Mucosa of descending colon (tissue), 3 donors: ENCODE data around the gene RNF182. TPM values are rescaled to one million over a fixed set of nuclear protein-coding genes. Genes with fewer than 3 reads are reported as not detected.

Experiments used
- ATAC-seq: fragments of 200-7000 bp; cut with Tn5 transposase; one replicate; pipeline ENCODE4 v1.9.1; 2020; ENCODE audit warnings: mild to moderate bottlenecking, moderate library complexity
- DNase-seq, 3 donors: peaks; one replicate each; pipeline ENCODE4 v3.0.0-alpha.2; 2020
- H3K36me3 ChIP-seq: fragments of 200-600 bp; one replicate; pipeline ENCODE4 v1.8.0; 2021; ENCODE audit warnings: low read depth, mild to moderate bottlenecking
- H3K4me1 ChIP-seq: fragments of 200-600 bp; one replicate; pipeline ENCODE4 v1.8.0; 2021; ENCODE audit warnings: low read depth, mild to moderate bottlenecking
- H3K4me3 ChIP-seq: fragments of 200-600 bp; one replicate; pipeline ENCODE4 v1.8.0; 2021; ENCODE audit warnings: mild to moderate bottlenecking
- H3K9me3 ChIP-seq: fragments of 200-600 bp; one replicate; pipeline ENCODE4 v1.8.0; 2021; ENCODE audit warnings: mild to moderate bottlenecking
- CTCF ChIP-seq: fragments of 200-600 bp; IDR thresholded peaks from one replicate; pipeline ENCODE4 v1.8.0; 2022; ENCODE audit warnings: antibody characterized with exemption, mild to moderate bottlenecking
- intact Hi-C, 2 donors: fragments of 100-400 bp; cut with DNase I in 1 of 2; cut with micrococcal nuclease in 1 of 2; formaldehyde crosslinking; loops; one replicate each; pipeline versions ENCODE4 v1.11.0 to v1.11.1; 2022; cut with DNase I, micrococcal nuclease
- total RNA-seq, 3 donors: library from RNA; stranded (reverse); fragmentation: NEBNext Ultra II Directional in 2 of 3; extraction: Animal tissue kit (Norgen Biotek cat#: 25700) in 2 of 3; gene quantifications; one replicate each; pipeline versions ENCODE4 v1.2.1 to v1.2.4, GENCODE V29; 2021 to 2023
- donor health status: DM: no; HTN: no; CAD: no; lungs with moderate emphysema.
- donor health status: DM: no; HTN: no; CAD: no.
- donor health status: DM: no; HTN: yes; CAD: no.

The RNF182 gene
- total RNA-seq, 3 donors from 2014 or later, result 0.09 to 0.25 TPM; not detected in 1

GRCh38 chr6:13943943-13944342, 19.2 kb downstream of the RNF182 start:
- peaks cover 2% of the 10 kb centered on the region for H3K9me3 ChIP-seq
- H3K4me1 ChIP-seq, result no peaks in the 10 kb centered on the region
- intact Hi-C loops, result no loop called here
- H3K36me3 ChIP-seq, result no peaks in the 10 kb centered on the region
- no peak for DNase-seq
- H3K4me3 ChIP-seq, result no peak overlapping the region
- no peak for ATAC-seq
- TF ChIP-seq CTCF, result no peak

- ATAC-seq (no peak), DNase-seq (no peak)
- Histone ChIP-seq H3K36me3 (no peaks in the 10 kb centered on the region), H3K4me1 (no peaks in the 10 kb centered on the region), H3K4me3 (no peak overlapping the region), H3K9me3 (peaks cover 2% of the 10 kb centered on the region)
- no peak for TF ChIP-seq CTCF
- intact Hi-C loops, result no loop called here
These were observed 21.8 kb downstream of the RNF182 start for GRCh38 chr6:13946506-13946905.

GRCh38 chr6:13947611-13948178, 22.9 kb downstream of the RNF182 start:
- Histone ChIP-seq H3K4me1 (no peaks in the 10 kb centered on the region), H3K9me3 (peaks cover 2% of the 10 kb centered on the region), H3K4me3 (no peak overlapping the region), H3K36me3 (no peaks in the 10 kb centered on the region)
- no peak for TF ChIP-seq CTCF
- DNase-seq, result no peak
- intact Hi-C loops, result no loop called here
- no peak for ATAC-seq

GRCh38 chr6:13952101-13952500, 27.3 kb downstream of the RNF182 start:
- ATAC-seq (no peak), DNase-seq (no peak)
- H3K4me1 ChIP-seq, result no peaks in the 10 kb centered on the region
- H3K36me3 ChIP-seq, result no peaks in the 10 kb centered on the region
- no peak for TF ChIP-seq CTCF
- intact Hi-C loops, result no loop called here
- H3K9me3 ChIP-seq, result peaks cover 2% of the 10 kb centered on the region
- H3K4me3 ChIP-seq, result no peak overlapping the region

GRCh38 chr6:13953061-13953705, 28.4 kb downstream of the RNF182 start:
- H3K4me3 ChIP-seq, result no peak overlapping the region
- H3K9me3 ChIP-seq, result no peaks in the 10 kb centered on the region
- ATAC-seq (no peak), DNase-seq (no peak)
- no peak for TF ChIP-seq CTCF
- H3K36me3 ChIP-seq, result no peaks in the 10 kb centered on the region
- no peaks in the 10 kb centered on the region for H3K4me1 ChIP-seq
- intact Hi-C loops, result no loop called here
